Loucy (cell line): ENCODE measurements around the gene BABAM2.

Experiments used
- H2AFZ ChIP-seq: fragments of 200-600 bp; sonication (generic); 2 replicates; pipeline ENCODE4 v1.6.0; 2016; ENCODE audit warnings: antibody characterized with exemption, mild to moderate bottlenecking, low read length, moderate library complexity
- H3F3A ChIP-seq: fragments of 200-600 bp; 2 replicates; pipeline ENCODE4 v1.6.0; 2016; ENCODE audit warnings: antibody characterized with exemption, low read depth, mild to moderate bottlenecking
- H3K27me3 ChIP-seq: fragments of 200-600 bp; sonication (generic); 2 replicates; pipeline ENCODE4 v1.6.1; 2014; ENCODE audit warnings: low read length, mild to moderate bottlenecking; ENCODE audit not compliant: insufficient read depth, poor library complexity, severe bottlenecking
- H3K36me3 ChIP-seq: fragments of 200-600 bp; sonication (generic); 2 replicates; pipeline ENCODE4 v1.6.1; 2016; ENCODE audit warnings: low read length; ENCODE audit not compliant: insufficient read depth
- H3K4me1 ChIP-seq: fragments of 200-600 bp; sonication (generic); 2 replicates; pipeline ENCODE4 v1.5.1; 2014; ENCODE audit warnings: low read length, mild to moderate bottlenecking; ENCODE audit not compliant: insufficient read depth, poor library complexity, severe bottlenecking
- H3K4me2 ChIP-seq: fragments of 200-600 bp; sonication (generic); 2 replicates; pipeline ENCODE4 v1.6.0; 2014; ENCODE audit warnings: antibody characterized with exemption, low read length, low read depth, mild to moderate bottlenecking; ENCODE audit not compliant: poor library complexity, severe bottlenecking
- H3K4me3 ChIP-seq: fragments of 200-600 bp; sonication (generic); 2 replicates; pipeline ENCODE4 v1.5.1; 2014; ENCODE audit warnings: low read length, mild to moderate bottlenecking, mixed read lengths; ENCODE audit not compliant: poor library complexity, severe bottlenecking
- H3K79me2 ChIP-seq: fragments of 200-600 bp; sonication (generic); 2 replicates; pipeline ENCODE4 v1.6.1; 2014; ENCODE audit warnings: low read length; ENCODE audit not compliant: insufficient read depth
- H3K9ac ChIP-seq: fragments of 200-600 bp; sonication (generic); 2 replicates; pipeline ENCODE4 v1.6.0; 2014; ENCODE audit warnings: mild to moderate bottlenecking, low read depth, low read length, moderate library complexity; ENCODE audit not compliant: poor library complexity, severe bottlenecking
- H3K9me2 ChIP-seq: fragments of 200-600 bp; sonication (generic); replicated peaks from 2 replicates; pipeline ENCODE4 v1.6.1; 2016; ENCODE audit warnings: low read depth, low read length, mixed read lengths
- H3K9me3 ChIP-seq: fragments of 200-600 bp; sonication (generic); 2 replicates; pipeline ENCODE4 v1.6.1; 2014; ENCODE audit warnings: mild to moderate bottlenecking, antibody characterized with exemption, low read length, low read depth; ENCODE audit not compliant: insufficient read depth
- H4K20me1 ChIP-seq: fragments of 200-600 bp; sonication (generic); 2 replicates; pipeline ENCODE4 v1.6.0; 2014; ENCODE audit warnings: antibody characterized with exemption, low read length, mild to moderate bottlenecking; ENCODE audit not compliant: insufficient read depth, poor library complexity, severe bottlenecking
- EZH2phosphoT487 ChIP-seq: fragments of 200-600 bp; IDR thresholded peaks from 2 replicates; pipeline ENCODE4 v1.6.1; 2018; ENCODE audit warnings: antibody characterized with exemption, mild to moderate bottlenecking, moderate library complexity, borderline replicate concordance
- TF ChIP-seq, protein P1 (sequence below): fragments of 200-600 bp; sonication (generic); conservative IDR thresholded peaks from 2 replicates; pipeline ENCODE4 v1.5.1; 2014; ENCODE audit warnings: mild to moderate bottlenecking, antibody characterized with exemption, low read length

Gene BABAM2

GRCh38 chr2:28219138-28219537 is 328.6 kb downstream of the BABAM2 start:
- Histone ChIP-seq H3K4me1 (peaks cover 5% of the 10 kb centered on the region), H3K9me3 (no peaks in the 10 kb centered on the region), H3K36me3 (no peaks in the 10 kb centered on the region), H3K79me2 (no peaks in the 10 kb centered on the region), H3K4me2 (no peak overlapping the region), H4K20me1 (no peaks in the 10 kb centered on the region), H3K27me3 (no peaks in the 10 kb centered on the region), H3K4me3 (no peak overlapping the region), H3K9me2 (no peaks in the 10 kb centered on the region), H3K9ac (no peak overlapping the region), H2AFZ (no peak overlapping the region), H3F3A (no peaks in the 10 kb centered on the region)
- TF ChIP-seq, protein P1, sequence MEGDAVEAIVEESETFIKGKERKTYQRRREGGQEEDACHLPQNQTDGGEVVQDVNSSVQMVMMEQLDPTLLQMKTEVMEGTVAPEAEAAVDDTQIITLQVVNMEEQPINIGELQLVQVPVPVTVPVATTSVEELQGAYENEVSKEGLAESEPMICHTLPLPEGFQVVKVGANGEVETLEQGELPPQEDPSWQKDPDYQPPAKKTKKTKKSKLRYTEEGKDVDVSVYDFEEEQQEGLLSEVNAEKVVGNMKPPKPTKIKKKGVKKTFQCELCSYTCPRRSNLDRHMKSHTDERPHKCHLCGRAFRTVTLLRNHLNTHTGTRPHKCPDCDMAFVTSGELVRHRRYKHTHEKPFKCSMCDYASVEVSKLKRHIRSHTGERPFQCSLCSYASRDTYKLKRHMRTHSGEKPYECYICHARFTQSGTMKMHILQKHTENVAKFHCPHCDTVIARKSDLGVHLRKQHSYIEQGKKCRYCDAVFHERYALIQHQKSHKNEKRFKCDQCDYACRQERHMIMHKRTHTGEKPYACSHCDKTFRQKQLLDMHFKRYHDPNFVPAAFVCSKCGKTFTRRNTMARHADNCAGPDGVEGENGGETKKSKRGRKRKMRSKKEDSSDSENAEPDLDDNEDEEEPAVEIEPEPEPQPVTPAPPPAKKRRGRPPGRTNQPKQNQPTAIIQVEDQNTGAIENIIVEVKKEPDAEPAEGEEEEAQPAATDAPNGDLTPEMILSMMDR = no peak
- no peak for TF ChIP-seq EZH2phosphoT487

DNA sequence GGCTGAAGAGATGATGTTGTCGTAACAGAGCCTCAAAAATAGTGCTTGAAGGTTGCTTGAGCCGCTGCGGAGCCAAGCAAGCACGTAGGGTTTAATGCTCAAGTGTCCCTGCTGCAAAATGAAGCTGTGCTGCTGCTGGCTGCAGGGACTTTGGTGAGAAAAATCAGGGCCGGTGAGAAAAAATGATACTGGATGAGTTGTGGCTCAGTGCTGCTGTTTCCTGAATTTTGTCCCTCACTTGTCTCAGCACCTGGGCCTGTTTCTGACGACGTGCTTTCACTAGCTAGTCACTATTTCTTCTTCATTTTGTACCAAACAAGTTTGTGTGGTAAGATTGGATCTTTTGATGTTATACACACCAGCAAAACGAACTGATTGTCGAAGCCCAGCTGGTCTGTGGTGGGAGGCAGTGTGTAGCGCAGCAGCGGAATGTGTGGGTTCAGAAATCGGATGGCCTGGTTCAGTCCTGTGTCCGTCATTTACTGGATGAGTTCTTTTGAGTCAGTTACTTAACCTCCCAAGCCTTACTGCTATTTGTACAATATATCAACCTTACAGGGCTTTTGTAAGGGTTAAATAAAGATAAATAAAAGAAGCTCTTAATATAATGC is 329.3 kb downstream of the BABAM2 start:
- H2AFZ ChIP-seq = no peak overlapping the region
- H3K9me2 ChIP-seq = no peaks in the 10 kb centered on the region
- no peaks in the 10 kb centered on the region for H3F3A ChIP-seq
- H3K4me3 ChIP-seq = no peak overlapping the region
- H3K27me3 ChIP-seq = no peaks in the 10 kb centered on the region
- no peaks in the 10 kb centered on the region for H3K79me2 ChIP-seq
- H3K4me2 ChIP-seq = no peak overlapping the region
- H3K9me3 ChIP-seq = no peaks in the 10 kb centered on the region
- no peaks in the 10 kb centered on the region for H3K36me3 ChIP-seq
- H4K20me1 ChIP-seq = no peaks in the 10 kb centered on the region
- H3K4me1 ChIP-seq = peaks cover 12% of the 10 kb centered on the region
- TF ChIP-seq, protein P1 = no peak
- no peak for TF ChIP-seq EZH2phosphoT487
- H3K9ac ChIP-seq = no peak overlapping the region

GRCh38 chr2:28224648-28225472 is 334.3 kb downstream of the BABAM2 start:
- Histone ChIP-seq H3K9me3 (no peaks in the 10 kb centered on the region), H3K27me3 (no peaks in the 10 kb centered on the region), H3K79me2 (no peaks in the 10 kb centered on the region), H3K36me3 (no peaks in the 10 kb centered on the region), H3K9ac (no peak overlapping the region), H2AFZ (no peak overlapping the region), H4K20me1 (no peaks in the 10 kb centered on the region), H3K4me3 (no peak overlapping the region), H3F3A (no peaks in the 10 kb centered on the region), H3K4me2 (no peak overlapping the region), H3K4me1 (peaks cover 24% of the 10 kb centered on the region), H3K9me2 (no peaks in the 10 kb centered on the region)
- TF ChIP-seq EZH2phosphoT487 = no peak
- TF ChIP-seq, protein P1 = no peak
